ENCODE results near the gene SLC18A2.
"Not testable (repeated sequence)": the region's sequence is repeated elsewhere in the genome, so short reads cannot be mapped to it uniquely, and the experiment has no call there.

Gene SLC18A2

DNA sequence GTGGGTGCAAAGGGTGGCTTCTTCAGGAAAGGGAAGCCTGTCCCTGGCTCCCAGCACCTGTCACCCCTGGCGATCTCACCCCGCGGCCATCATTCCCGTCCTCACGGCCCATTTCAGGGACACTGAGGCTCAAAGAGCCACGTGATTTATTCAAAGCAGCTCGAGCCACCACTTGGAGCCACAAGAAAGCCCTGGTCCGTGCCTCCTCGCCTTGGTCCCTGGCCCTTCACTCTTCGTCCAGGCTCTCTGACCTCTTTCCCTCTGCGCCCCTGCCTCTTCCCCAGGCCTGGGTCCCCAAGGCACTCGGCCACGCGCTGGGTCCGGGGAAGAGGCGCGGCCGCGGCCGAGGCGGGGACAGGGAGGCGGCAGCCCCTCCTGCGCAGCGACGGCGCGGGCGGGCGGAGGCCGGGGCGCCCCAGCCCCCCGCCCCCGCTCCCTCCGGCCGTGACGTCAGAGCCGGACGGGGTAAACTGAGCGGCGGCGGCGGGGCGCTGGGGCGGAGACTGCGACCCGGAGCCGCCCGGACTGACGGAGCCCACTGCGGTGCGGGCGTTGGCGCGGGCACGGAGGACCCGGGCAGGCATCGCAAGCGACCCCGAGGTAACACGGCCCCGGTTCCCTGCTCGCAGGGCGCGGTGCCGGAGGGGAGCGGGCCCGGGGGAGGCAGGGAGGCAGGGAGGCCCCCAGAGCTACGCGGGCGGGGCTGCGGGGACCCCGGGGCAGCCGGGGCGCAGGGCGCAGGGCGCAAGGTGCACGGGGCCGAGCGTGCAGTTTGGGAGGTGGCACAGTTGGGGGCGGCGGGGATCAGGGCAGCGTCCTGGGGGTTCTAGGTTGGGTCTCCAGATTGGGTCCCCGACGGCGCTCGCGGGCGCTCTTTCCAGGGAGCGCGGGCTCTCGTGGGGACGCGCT is at the start of gene SLC18A2:
TSS of gene SLC18A2 (plus strand) at position 494 of the 909 bp plus-strand sequence. CDS start 580 bp downstream, outside the sequence.
- no peak for DNase-seq

- no peak for DNase-seq
Measured at GRCh38 chr10:117197189-117197588, 43.7 kb upstream of the SLC18A2 start, which contains the start of gene KCNK18. KCNK18 (plus strand) TSS chr10:117197489; CDS start chr10:117197489, 0 bp downstream.

- no peak for DNase-seq
Measured at GRCh38 chr10:117198088-117198487, 42.8 kb upstream of the SLC18A2 start.

GRCh38 chr10:117201826-117202225 is 39.1 kb upstream of the SLC18A2 start:
- no peak for DNase-seq

DNA sequence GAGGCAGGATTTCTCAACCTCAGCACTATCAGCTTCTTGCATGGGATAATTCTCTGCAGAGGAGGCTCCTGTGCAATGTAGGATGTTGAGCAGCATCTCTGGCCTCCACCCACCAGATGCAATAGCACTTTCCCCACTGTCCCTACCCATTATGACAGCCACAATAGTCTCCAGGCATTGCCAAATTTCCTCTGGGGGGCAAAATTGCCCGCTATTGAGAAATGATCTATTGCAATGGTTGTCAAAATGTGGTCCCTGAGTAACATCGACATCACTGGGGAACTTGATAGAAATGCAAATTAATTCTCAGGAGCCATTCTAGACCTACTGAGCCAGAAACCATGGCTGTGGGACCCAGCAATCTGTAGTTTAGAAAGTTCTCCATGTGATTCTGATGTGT is 36.6 kb upstream of the SLC18A2 start:
- no peak for DNase-seq

DNA sequence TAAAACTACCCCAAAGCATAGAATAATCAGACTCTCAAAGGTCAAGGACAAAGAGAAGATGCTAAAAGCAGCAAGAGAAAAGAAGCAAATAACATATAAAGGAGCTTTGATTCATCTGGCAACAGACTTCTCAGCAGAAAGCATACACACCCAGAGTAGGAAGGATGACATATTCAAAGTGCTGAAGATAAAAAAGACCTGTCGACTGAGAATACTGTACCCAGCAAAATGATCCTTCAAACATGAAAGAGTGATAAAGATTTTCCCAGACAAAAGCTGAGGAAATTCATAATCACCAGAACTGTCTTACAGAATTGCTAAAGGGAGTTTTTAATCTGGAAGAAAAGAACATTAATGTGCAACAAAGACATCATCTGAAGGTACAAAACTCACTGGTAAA is 28.7 kb upstream of the SLC18A2 start:
- DNase-seq, result no peak

GRCh38 chr10:117214401-117214800 is 26.5 kb upstream of the SLC18A2 start:
- DNase-seq, result no peak

- no peak for DNase-seq
Measured at GRCh38 chr10:117215079-117215478, 25.8 kb upstream of the SLC18A2 start.

DNA sequence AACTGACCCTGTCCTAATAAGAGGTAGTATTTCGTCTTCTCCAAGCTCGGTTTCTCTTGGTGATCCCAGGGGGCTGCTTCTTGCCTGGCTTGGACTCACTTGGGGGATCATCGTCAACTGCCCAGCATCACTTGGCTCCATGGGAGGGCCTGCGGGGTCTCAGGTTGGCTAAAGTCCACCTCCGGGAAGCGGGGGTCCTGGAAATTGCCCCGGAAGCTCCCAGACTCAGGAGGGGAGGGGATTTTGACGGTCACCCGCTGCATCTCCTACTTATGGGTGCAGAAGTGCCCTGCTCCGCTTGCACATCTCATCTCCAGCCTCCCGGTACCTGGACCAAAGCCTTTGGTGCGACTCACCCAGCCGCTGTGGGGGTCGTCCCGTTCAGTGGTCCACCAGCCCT is 24.9 kb upstream of the SLC18A2 start:
- DNase-seq, result no peak

GRCh38 chr10:117216611-117217195 is 24.2 kb upstream of the SLC18A2 start:
- peak; percentile 11 for DNase-seq

DNA sequence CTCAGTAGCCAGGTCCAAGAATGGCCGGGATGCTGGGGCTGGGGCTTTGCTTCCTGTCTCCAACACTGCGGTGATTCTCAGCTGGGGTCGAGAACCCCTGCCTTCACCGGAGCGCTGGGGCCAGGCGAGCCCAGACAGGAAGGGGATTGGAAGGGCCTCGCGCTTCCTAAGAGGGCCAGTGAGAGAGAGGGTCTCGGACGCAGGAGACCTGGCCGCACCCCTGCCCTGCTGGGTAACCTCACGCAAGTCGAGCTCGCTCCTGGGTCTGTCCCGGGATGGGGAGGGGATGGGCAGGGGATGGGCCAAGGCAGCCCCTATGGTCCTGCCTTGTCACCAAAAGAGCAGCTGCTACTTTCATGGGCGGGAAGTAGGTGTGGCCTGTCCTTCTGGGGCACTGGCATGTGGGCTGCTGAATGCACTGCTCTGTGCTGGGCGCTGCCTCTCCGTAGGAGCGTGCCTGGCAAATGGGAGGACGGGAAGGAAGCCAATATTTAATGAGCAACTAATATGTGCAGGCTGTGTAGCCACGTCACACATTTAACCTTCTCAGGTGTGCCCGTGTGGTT is 23.6 kb upstream of the SLC18A2 start:
- no peak for DNase-seq

GRCh38 chr10:117218654-117219053 is 22.3 kb upstream of the SLC18A2 start:
- DNase-seq, result no peak

DNA sequence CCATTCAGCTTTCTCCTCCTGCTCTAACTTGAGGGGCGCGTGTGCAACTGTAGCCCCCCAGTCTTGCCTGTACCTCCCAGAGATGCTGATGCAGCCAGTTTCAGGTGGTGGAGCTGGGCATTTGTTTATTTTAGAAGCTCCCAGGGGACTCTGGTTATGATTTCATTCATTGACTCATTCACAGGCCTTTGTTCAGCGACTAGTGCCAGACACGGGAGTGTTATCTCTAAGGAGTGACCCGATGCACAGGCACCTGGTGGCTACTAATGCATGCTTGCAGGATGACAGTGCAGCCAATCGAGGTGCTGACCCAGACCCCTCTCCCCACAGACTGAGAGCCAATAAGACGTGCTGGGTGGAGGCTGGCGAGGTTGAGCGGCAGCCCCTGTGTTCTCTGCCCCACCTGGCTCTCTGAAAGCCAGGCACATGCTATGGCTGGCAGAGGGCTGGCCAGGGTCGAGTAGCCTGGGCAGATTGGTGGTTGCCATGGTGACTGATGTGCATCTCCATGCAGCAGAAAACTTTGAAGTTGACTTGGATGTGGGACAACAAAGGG is 19.7 kb upstream of the SLC18A2 start:
- no peak for DNase-seq

- DNase-seq, result no peak
Measured at GRCh38 chr10:117222552-117222951, 18.4 kb upstream of the SLC18A2 start.

- no peak for DNase-seq
Measured at GRCh38 chr10:117222976-117223692, 17.8 kb upstream of the SLC18A2 start.

GRCh38 chr10:117223693-117224430 is 17.1 kb upstream of the SLC18A2 start:
- no peak for DNase-seq

DNA sequence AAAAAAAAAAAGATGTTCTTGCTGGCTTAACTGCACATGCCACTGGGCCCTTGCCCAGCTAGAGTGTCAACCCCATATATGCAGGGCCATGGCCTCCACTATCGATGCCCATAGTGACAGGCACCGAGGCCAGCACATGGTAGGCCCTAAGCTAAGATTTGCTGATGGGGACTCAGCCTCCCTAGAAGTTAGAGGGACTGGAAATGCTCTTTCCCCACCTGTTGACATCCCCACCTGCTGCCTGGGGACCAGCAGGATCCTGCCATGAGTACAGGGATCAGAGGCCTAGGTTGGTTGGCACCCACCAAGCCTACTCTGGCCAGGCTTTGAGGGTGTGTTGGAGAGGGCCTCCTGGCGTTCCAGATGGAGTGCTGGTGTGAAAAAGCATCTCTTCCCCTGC is 16.0 kb upstream of the SLC18A2 start:
- no peak for DNase-seq

- DNase-seq, result no peak
Measured at GRCh38 chr10:117226813-117227451, 14.0 kb upstream of the SLC18A2 start.

DNA sequence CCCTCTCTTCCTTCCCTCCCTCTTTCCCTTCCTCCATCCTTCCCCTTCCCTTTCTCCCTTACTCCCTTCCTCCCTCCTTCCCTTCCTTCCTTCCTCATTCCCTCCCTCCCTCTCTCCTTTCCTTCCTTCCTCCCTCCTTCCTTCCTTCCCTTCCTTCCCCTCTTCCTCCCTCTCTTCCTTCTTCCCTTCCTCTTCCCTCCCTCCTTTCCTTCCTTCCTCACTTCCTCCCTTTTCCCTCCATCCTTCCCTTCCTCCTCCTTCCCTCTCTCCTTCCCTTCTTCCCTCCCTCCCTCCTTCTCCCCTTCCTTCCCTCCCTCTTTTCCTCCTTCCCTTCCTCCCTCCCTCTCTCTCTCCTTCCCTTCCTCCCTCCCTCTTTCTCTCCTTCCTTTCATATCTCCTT is 12.7 kb upstream of the SLC18A2 start:
- DNase-seq, result no peak

GRCh38 chr10:117230107-117230506 is 10.8 kb upstream of the SLC18A2 start:
- DNase-seq, result not testable (repeated sequence)

- no peak for DNase-seq
Measured at GRCh38 chr10:117237401-117237991, 3.4 kb upstream of the SLC18A2 start.
